GM18951 (cell line): Measurements from ENCODE around the gene IMP4.

Experiments used
- POLR2A ChIP-seq: IDR thresholded peaks from 4 replicates; pipeline ENCODE4 v1.6.1; 2011; ENCODE audit warnings: mild to moderate bottlenecking; ENCODE audit not compliant: insufficient read length, insufficient read depth; ENCODE audit errors: extremely low read depth
- in situ Hi-C: fragments of 300-500 bp; cut with MboI; formaldehyde crosslinking; loops from one replicate; pipeline ENCODE4 v1.12.0; 2022; ENCODE audit warnings: low sequenced_read_pairs, mixed read lengths, inconsistent platforms; ENCODE audit not compliant: unreplicated experiment

The IMP4 gene

GRCh38 chr2:130327703-130328527, 14.8 kb upstream of the IMP4 start:
- TF ChIP-seq POLR2A, result no peak
- in situ Hi-C loops, result loop anchor here (25.0 kb wide), 2 partner anchors 141 to 391 kb away; partner anchors contain the start of genes MZT2B, SMPD4 and TUBA3E

- in situ Hi-C loops, result loop anchor here (25.0 kb wide), 2 partner anchors 141 to 391 kb away; partner anchors contain the start of genes MZT2B, SMPD4 and TUBA3E
- no peak for TF ChIP-seq POLR2A
These were observed 14.0 kb upstream of the IMP4 start for GRCh38 chr2:130328710-130329109.

DNA sequence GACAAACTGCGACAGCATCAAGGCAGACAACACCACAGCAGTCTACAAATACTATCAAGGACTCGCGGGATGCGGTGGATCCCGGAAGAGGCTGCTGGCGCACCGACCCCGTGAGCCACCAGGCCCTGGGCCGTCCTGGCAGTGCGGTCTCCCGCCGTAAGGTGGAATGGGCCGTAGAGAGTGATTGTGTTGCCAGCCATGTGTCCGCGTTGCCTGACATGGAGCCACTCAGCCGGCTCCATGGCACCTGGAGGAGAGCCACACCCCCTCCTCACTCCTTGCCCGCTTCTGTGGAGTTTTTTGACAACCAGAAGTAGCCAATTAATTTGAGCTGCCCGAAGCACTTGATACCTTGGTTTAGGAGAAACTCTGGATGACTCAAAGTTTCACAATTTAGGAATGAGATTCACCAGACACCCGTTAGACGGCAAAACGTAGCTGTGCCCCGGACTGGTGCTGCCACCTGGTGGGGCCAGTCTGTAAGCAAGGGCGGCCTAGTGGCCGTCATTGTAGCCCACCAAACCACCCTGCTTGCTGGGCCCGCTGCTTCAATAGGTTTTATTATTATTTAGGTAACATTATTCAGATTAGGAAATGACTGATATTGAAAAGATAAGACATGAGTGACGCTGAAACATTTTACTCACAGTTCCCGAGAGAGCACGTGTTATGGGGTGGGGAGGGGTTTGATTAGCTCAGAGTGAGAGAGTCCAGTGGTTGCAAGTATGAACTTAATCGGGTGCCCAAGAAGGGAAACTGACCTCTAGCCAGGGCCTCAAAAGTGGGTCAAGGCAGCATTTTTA, 10.2 kb upstream of the IMP4 start:
- no peak for TF ChIP-seq POLR2A
- in situ Hi-C loops, result loop anchor here (25.0 kb wide), 2 partner anchors 145 to 395 kb away; partner anchors contain the start of genes MZT2B, SMPD4 and TUBA3E

DNA sequence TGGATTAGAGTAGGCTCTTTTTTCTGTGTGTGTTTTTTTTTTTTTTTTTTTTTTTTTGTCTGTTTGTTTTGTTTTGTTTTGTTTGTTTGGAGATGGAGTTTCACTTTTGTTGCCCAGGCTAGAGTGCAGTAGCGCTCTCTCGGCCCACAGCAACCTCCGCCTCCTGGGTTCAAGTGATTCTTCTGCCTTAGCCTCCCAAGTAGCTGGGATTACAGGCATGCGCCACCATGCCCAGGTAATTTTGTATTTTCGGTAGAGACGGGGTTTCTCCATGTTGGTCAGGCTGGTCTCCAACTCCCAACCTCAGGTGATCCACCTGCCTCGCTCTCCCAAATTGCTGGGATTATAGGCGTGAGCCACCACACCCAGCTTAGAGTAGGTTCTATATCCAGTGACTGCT, 9.4 kb upstream of the IMP4 start:
- in situ Hi-C loops, result loop anchor here (25.0 kb wide), 2 partner anchors 146 to 396 kb away; partner anchors contain the start of genes MZT2B, SMPD4 and TUBA3E

GRCh38 chr2:130334026-130334425, 8.7 kb upstream of the IMP4 start:
- in situ Hi-C loops, result loop anchor here (25.0 kb wide), 2 partner anchors 147 to 397 kb away; partner anchors contain the start of genes MZT2B, SMPD4 and TUBA3E
- TF ChIP-seq POLR2A, result no peak

DNA sequence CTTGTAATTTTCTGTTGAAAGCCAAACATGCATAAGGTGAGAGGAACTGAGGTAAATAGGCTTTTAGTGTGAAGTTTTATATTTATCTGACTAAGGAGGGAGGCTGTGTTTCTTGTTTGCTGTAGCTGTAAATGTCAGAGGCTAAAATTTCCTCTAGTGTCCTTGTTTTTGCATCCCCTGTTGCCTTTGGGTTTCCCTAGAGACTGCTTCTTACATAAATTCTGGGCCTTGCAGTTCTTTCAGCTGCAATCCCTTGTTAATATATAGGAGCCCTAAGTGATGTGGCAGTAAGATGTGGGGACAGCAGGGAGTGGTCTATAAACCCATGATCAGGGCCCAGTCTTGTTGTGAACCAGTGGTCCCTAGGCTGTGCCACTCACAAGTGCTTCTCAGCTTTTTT, 7.5 kb upstream of the IMP4 start:
- in situ Hi-C loops, result loop anchor here (25.0 kb wide), 2 partner anchors 148 to 398 kb away; partner anchors contain the start of genes MZT2B, SMPD4 and TUBA3E
- no peak for TF ChIP-seq POLR2A

DNA sequence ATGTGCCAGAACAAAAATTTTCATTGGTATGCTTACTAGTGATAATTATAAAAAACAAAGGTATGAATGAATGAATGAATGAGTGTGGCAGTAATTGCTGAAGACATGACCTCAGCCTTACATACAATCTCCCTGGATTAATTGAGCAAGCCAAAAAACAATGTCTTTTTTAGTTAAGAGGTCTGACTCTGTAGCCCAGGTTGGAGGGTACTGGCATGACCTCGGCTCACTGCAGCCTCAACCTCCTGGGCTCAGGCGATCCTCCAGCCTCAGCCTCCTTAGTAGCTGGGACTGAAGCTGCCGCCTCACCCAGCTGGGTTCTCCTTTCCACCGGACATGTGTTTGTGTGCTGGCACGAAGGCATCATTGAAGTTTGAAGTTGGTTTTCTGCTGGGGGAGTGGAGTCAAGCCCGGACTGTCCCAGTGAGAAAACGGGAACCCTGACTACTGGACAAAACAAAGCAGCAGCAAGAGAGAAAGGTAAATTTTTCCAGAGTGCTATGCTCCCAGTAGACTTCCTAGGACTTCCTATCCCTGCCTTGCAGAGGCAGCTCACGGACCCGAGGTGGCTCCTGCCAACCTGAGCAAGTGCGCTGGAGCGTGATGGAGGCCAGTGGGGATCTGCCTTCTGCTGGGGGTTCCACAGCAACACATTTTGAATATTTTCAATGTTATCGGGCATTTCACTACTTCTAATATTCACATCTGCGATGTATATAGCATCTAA, 6.4 kb upstream of the IMP4 start:
- TF ChIP-seq POLR2A, result no peak
- in situ Hi-C loops, result loop anchor here (25.0 kb wide), 2 partner anchors 149 to 399 kb away; partner anchors contain the start of genes MZT2B, SMPD4 and TUBA3E

DNA sequence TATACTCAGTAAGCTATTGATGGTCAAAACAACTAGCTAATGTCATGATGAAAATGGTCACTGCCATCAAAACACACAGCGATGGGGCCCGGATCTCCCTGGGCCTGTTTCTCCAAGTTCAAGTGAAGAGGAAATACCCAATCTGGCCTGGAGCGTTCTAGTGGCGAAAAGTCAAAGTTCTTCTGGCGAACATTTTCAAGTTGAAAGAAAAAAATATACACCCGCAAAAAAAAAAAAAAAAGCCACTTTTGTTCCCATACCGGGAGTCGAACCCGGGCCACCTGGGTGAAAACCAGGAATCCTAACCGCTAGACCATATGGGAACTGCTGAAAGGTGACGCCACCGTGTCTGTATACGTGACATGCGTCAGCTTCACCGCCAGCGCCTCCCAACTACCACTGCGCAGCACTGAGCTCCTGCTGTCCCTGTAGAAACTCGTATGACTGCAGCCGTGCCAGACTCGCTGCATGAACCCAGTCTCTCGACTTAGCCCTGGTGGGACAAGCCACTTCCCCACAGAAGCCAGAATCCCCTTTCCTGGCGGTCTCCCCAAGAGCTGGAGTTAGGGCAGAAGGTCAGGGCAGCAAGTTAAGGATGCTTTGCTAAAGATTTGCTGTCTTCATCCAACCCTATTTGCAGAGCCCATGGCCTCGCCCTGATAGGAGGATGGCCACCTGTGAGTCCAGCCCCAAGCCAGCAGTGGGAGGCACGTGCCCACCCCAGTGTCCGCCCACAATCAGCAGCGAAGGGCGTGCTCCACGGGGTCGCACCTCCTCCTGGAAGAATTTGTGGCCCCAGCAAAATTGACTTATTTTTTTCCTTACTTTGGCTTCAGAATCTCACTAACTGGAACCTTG, 5.6 kb upstream of the IMP4 start:
- in situ Hi-C loops, result loop anchor here (25.0 kb wide), 2 partner anchors 150 to 400 kb away; partner anchors contain the start of genes MZT2B, SMPD4 and TUBA3E
- peak; percentile 68 for TF ChIP-seq POLR2A

DNA sequence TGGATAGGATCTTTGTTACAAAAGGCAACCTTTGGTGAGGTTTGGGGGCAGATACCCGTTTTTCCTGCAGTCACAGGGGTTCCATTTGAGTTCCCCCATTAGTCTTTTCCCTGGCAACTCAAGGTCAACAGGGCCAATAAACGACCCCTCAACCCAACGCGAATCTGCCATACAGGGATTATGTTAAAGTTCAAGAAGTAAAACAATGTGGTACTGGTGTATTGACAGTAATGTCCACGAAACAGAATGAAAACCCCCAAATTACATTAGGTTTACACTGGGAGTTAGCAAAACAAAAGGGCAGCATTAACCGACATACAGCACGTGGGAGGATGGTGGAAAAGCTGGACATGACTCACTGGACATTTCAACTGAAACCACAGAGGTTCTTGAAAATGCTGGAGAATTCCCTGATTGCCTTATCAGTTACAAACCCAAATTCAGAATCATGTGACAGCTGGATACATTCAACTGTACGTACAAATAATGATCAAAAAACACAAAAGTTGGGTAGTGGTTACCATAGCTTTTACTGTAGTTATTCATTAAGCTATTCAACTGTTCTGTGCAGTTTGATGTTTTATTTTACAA, 4.9 kb upstream of the IMP4 start:
- in situ Hi-C loops, result loop anchor here (25.0 kb wide), 2 partner anchors 151 to 401 kb away; partner anchors contain the start of genes MZT2B, SMPD4 and TUBA3E

GRCh38 chr2:130338793-130339345, 3.8 kb upstream of the IMP4 start:
- in situ Hi-C loops, result loop anchor here (25.0 kb wide), 2 partner anchors 152 to 402 kb away; partner anchors contain the start of genes MZT2B, SMPD4 and TUBA3E
- no peak for TF ChIP-seq POLR2A

More for the DNA sequence above, 4.9 kb upstream of the IMP4 start:
- TF ChIP-seq POLR2A, result no peak
